ENCODE measurements around the gene AGRP.

The AGRP gene

DNA sequence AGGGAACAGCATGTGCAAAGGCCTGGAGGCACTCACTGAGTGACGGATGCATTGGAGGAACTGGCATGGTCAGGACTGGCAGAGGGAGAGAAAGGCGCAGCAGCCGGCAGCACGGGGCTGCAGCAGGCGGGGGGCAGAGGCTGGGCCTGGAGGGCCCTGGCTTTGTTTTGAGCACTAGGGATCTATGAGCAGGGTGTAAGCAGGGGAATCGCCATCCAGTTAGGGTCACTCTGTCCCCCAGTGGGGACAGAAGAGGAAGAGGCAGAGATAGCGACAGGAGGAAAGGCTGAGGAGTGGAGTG lies 38.3 kb downstream of the AGRP start:
- DNase-seq: no peak

DNA sequence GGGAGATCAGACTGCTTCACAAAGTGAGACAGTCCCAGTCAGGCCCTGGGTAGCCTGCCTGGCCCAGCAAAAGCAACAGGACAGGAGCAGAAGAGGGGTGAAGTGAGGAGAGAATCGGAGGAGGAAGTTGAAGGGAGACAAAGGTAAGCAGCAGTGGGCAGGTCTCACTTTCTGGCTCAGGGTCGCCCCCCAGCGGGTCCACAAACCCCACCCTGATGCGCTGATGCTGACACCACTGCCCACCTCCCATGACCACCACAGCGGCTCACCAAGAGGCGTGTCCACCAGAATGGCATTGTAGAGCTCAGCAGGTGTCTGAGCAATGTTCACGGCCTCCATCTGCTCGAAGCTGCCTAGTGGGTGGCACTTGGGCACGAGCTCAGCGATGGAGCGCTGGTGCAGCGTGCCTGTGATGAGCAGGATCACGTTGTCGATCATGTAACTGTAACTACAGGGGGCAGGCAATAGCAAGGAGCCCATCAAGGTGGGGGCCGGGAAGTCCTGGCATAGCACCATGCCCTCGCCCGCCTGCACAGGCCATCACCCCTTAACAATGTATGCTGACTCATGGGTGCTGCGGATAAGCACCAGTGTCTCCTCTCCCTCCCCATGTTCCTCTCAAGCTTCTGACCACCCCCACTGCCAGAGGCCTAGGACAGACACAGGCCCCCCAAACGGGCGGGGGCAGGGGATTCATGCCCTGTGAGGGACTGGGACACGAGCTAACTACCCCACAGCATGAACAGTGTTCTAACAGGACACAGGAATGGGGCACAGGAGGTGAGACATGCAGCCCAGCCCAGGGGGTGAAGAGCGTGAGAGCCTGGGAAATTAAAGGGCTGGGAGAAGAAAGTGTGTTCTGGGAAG lies 38.9 kb downstream of the AGRP start:
- DNase-seq: no peak

DNA sequence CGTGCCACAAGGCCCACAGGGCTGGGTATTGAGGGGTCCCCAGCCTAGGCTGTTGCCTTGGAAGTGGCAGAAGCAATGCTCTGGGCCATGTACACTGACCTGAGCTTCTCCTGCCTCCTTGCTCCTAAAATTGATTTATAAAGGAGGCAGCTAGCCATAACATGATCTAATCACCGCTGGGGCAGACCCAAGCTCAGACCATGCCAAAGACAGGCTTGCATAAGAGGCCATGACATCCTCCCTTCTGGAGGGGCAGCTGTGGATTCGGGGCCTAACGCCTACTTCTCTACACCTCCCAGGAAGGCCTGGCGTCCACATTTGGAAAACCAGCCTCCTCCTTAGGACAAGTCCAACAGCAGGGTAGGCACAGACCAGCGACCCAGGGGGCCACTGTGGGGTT lies 40.1 kb downstream of the AGRP start:
- DNase-seq: no peak

DNA sequence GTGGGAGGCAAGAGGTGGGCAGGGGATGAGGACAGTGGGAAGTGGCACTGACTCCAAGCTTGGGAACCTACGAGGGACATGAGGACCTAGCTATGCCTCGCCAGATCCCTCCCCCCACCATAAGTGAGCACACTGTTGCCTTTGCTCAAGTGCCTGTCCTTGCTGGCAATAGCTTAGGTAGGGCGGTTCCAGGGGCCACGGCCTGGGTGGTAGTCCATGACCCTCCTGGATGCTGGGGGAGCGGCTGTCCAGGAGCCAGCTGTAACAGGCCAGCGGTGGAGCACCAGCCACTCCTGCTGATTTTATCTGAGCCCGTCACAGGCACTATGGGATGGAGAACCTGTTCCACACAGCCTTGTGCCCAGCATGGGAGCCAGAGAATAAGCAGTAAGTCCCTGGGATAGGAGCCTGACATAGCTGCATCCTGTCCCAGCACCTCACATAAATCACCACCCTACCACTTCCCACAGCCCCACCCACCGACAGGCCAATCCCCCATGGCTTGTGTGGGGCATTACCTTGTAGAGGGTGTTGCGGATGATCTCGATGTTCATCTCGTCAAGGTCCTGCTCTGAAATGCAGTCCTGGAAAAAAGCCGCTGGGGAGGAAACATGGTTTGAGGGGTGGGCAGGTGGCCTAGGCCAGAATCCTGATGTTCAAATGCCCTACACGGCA lies 40.6 kb downstream of the AGRP start:
- DNase-seq: no peak

DNA sequence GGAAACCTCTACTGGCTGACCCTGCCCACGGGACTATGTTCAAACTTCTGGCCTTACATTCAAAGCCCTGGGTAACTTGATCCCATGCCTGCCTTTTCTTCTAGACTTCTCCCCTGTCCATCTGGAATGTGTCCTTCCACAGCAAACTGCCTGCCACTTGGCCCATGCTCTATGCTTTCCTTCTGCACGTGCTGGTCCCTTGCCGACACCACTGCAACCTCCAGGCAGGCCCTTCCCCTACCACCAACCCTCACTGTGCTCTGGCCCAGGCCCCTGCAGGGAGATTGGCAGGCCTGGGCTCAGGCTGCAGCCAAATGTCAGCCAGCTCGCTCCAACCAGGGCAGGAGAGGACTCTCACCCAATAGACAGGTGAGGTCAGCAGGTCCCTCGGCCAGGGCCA lies 41.4 kb downstream of the AGRP start:
- no peak for DNase-seq

DNA sequence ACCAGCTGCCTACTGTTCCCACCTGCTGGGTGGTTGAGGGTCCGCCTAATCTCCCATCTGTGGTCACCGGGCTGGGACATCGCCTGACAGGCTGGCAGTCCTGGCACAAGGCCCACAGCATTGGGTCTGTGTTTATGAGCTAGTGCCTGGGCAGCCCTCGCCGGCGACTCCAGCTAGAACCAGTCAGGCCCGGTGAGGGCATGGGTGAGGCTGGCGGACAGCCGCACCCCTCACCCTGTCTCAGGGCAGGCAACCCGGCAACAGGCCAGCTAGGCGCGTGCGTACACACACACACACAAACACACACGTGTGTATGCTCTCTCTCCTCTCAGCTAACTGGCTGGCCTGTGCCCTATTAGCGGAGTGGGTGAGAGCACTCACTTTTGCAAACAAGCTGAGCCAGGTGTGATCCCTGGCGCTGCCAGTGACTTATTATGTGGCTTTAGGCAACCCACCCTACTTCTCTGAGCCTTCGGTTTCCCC lies 42.0 kb downstream of the AGRP start:
- DNase-seq: no peak

DNA sequence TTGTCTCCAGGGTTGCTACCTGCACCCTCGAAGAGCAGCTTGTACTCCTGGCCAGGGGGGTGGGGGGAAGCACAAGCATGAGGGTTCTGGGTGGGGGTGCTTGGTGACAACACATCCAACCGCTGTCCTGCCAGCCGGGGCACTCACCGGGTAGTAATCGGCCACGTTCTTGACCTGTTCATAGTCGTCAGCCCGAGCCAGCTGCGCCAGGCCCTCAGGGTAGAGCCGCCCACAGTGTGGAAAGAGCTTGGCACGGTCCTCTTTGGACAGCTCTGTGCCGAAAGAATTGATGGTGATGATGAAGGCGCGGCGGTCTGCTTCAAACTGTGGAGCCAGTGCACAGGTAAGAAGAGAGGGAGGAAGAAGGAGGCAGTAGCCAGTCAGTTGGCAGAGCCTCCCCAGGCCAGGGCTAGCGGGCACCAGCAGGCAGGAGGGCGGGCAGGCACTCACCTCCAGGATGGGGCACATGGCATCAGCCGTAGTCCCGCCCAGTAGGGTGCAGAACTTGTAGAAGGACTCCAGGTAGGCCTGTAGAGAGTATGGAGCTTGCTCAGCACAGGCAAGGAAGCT lies 44.4 kb downstream of the AGRP start:
- no peak for DNase-seq

DNA sequence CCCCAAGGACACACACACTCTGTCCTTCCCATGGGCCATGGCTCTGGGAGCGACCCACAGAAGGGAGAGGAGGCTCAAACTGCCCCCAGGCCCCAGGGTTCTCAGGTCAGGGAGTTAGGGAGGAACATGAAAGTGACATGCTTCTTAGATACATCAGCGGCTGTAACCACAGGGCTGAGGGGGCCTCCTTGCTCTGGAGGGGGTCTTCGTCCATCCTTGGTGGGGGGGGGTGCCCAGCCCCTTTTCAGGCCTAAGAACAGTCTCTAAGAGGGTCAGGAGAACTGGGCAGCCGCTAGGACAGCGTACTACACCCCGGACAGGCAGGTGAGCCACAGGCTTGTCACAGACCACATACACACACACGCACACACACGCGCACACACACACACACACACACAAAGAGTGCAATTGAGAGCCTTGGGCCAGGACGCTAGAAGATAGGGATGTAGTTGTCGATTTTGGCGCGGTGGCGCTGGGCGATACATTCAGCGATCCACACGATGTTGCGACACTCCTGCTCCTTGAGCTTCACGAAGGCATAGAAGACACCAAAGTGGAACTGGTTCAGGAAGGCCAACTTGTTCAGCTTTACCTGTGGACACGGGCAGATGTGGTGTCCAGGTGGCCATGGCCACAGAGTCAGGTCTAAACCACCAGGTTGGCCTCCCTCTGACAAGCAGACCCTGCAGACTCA lies 45.1 kb downstream of the AGRP start:
- no peak for DNase-seq

DNA sequence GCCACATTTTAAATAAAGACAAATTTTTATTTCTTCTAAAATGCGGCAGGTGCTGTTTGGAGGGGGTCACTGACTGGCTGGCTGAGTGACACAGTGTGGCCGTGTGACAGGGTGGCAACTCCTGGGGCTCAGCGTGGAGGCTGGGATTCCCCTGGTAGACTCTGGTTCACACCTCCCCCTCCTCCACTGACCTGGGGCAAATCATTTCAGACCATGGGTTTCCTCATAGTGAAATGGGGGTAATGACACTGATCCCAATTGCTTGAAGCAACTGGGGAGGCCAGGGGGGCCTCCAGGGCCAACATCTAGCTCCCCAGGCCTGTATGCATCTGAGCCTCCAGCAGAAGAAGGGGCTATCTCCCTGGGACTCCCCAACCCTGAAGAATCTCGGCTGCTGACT lies 45.8 kb downstream of the AGRP start:
- DNase-seq: no peak

DNA sequence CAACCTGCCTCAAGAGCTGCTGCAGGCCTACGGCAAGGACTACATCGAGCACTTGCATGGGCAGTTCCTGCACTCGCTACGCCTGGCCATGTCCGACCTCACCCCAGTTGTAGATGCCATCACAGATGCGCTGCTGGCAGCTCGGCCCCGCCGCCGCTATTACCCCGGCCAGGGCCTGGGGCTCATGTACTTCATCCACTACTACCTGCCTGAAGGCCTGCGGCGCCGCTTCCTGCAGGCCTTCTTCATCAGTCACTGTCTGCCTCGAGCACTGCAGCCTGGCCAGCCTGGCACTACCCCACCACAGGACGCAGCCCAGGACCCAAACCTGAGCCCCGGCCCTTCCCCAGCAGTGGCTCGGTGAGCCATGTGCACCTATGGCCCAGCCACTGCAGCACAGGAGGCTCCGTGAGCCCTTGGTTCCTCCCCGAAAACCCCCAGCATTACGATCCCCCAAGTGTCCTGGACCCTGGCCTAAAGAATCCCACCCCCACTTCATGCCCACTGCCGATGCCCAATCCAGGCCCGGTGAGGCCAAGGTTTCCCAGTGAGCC lies 46.6 kb downstream of the AGRP start:
- no peak for DNase-seq

DNA sequence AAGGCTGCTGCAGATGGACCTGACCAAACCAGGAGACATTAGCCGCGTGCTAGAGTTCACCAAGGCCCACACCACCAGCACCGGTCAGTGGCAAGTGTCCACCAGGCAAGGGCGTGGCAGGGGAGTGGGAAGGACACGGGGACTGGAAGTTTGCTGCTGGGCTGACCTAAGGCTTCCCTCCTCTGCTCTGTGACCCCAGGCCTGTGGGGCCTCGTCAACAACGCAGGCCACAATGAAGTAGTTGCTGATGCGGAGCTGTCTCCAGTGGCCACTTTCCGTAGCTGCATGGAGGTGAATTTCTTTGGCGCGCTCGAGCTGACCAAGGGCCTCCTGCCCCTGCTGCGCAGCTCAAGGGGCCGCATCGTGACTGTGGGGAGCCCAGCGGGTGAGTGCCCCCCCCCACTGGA lies 47.6 kb downstream of the AGRP start:
- DNase-seq: no peak

DNA sequence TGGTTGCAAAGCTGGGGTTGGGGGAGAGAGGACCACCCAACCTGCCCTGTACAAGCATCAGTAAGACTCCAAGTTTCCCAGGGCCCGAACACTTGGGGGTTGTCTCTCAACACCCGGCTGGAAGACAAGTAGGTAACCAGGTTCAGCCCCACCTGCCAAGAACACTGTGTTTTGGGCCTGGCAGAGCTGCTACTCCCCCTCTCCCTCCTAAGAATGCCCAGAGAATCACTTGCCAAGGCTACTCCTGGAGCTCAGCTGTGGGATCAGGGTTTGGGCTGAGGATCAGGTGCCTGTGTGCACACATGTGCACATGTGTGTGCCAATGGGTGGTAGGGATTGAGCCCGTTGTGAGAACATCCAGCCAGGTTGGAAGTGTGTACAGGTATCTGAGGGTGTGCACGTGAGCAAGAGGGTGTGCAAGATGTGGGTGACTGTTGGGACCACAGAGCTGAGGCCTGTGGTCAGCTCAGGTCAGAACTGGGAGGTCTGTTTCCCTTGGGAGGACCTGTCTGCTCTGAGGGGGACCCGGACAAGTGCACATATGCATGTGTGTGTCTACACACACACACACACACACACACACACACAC lies 50.1 kb downstream of the AGRP start:
- no peak for DNase-seq

Data from effector CD8-positive, alpha-beta T cell (primary cell).